HCT116 (cell line): ENCODE measurements around the gene NPFFR1. TPM values are rescaled to one million over a fixed set of nuclear protein-coding genes. Genes with fewer than 3 reads are reported as not detected.

ENCODE experiments used
- ATAC-seq: fragments of 200-7000 bp; cut with Tn5 transposase; 2 replicates; pipeline ENCODE4 v1.9.1; 2020; ENCODE audit warnings: mild to moderate bottlenecking, moderate library complexity
- BruUV-seq: library from RNA; stranded (reverse); fragments of 400-500 nt; replicated peaks from 2 replicates; lab custom pipeline; 2021; lab: Mats Ljungman, UMichigan
- CTCF ChIA-PET: fragments of 300-600 bp; sonication (Branson Sonifier 250); formaldehyde crosslinking; loops from one replicate; lab custom pipeline; 2021; ENCODE audit warnings: antibody characterized with exemption; lab: Charles Lee
- POLR2A ChIA-PET: fragments of 300-600, 350-600 bp; sonication (Branson Sonifier 250); formaldehyde crosslinking; loops from one replicate; lab custom pipeline; 2021; ENCODE audit warnings: antibody characterized with exemption; lab: Charles Lee
- RAD21 ChIA-PET, 2 experiments: fragments of 300-600 bp; sonication (Branson Sonifier 250); formaldehyde crosslinking; loops; one replicate each; lab custom pipeline; 2023; ENCODE audit warnings: low total read pairs in 2 of 2; ENCODE audit not compliant: uncharacterized antibody in 2 of 2, unreplicated experiment in 2 of 2, low non-redundant PET in 1 of 2; lab: Charles Lee
- DNase-seq: peaks from one replicate; pipeline ENCODE4 v3.0.0-alpha.2; 2010; ENCODE audit warnings: low read depth, low spot score
- H2AFZ ChIP-seq: fragments of 200-600 bp; shearing (Covaris generic), sonication (generic); 2 replicates; pipeline ENCODE4 v1.6.1; 2017; ENCODE audit warnings: low read depth, mixed run types, mixed read lengths, antibody characterized with exemption, low read length; ENCODE audit not compliant: poor library complexity, severe bottlenecking
- H3K27ac ChIP-seq: 2 replicates; pipeline ENCODE4 v1.5.1; 2012; ENCODE audit warnings: low read depth, low read length
- H3K27me3 ChIP-seq: fragments of 200-600 bp; sonication (generic); 2 replicates; pipeline ENCODE4 v1.6.1; 2016; ENCODE audit warnings: mixed run types, low read length, mixed read lengths; ENCODE audit not compliant: insufficient read depth
- H3K36me3 ChIP-seq, 2 experiments: fragments of 200-500 bp in 1 of 2; fragments of 200-600 bp in 1 of 2; sonication (Bioruptor generic) in 1 of 2; sonication (generic) in 1 of 2; 2 replicates each; pipeline versions ENCODE4 v1.5.1 to v1.6.1; 2014 to 2016; ENCODE audit warnings: low read length in 2 of 2, inconsistent platforms in 1 of 2, mixed read lengths in 1 of 2, mixed run types in 1 of 2; ENCODE audit not compliant: insufficient read depth in 2 of 2, control insufficient read depth in 1 of 2
- H3K4me1 ChIP-seq, 2 experiments: fragments of 200-600 bp in 1 of 2; sonication (generic) in 1 of 2; 2 replicates each; pipeline versions ENCODE4 v1.5.1 to v1.6.1; 2012 to 2017; ENCODE audit warnings: low read length in 2 of 2, inconsistent platforms in 1 of 2, mild to moderate bottlenecking in 1 of 2, mixed read lengths in 1 of 2, mixed run types in 1 of 2, moderate library complexity in 1 of 2; ENCODE audit not compliant: insufficient read depth in 2 of 2, control insufficient read depth in 1 of 2
- H3K4me2 ChIP-seq: fragments of 200-600 bp; sonication (generic); 2 replicates; pipeline ENCODE4 v1.6.1; 2017; ENCODE audit warnings: mixed run types, low read length, mixed read lengths
- H3K4me3 ChIP-seq, 2 experiments: fragments of 200-600 bp in 1 of 2; sonication (generic) in 1 of 2; replicated peaks in 1 of 2; 2 replicates each; pipeline ENCODE4 v1.5.1; 2011 to 2016; ENCODE audit warnings: low read length in 2 of 2, control low read depth in 1 of 2, low read depth in 1 of 2, mild to moderate bottlenecking in 1 of 2, mixed read lengths in 1 of 2, mixed run types in 1 of 2
- H3K79me2 ChIP-seq: fragments of 200-600 bp; sonication (generic); 2 replicates; pipeline ENCODE4 v1.6.1; 2017; ENCODE audit warnings: mild to moderate bottlenecking, mixed run types, low read length, moderate library complexity, mixed read lengths; ENCODE audit not compliant: insufficient read depth
- H3K9ac ChIP-seq: fragments of 200-600 bp; sonication (generic); 2 replicates; pipeline ENCODE4 v1.6.1; 2016; ENCODE audit warnings: low read length, mixed read lengths
- H3K9me2 ChIP-seq: fragments of 200-600 bp; sonication (generic), shearing (Covaris generic); 2 replicates; pipeline ENCODE4 v1.6.1; 2017; ENCODE audit warnings: mixed run types, mild to moderate bottlenecking, moderate library complexity; ENCODE audit not compliant: insufficient read depth
- H3K9me3 ChIP-seq, 2 experiments: fragments of 200-500 bp in 1 of 2; fragments of 200-600 bp in 1 of 2; sonication (Bioruptor generic) in 1 of 2; sonication (generic) in 1 of 2; 2 replicates each; pipeline ENCODE4 v1.6.1; 2014 to 2017; ENCODE audit warnings: low read length in 2 of 2, mixed read lengths in 2 of 2, inconsistent platforms in 1 of 2, low read depth in 1 of 2, mild to moderate bottlenecking in 1 of 2, mixed run types in 1 of 2, moderate library complexity in 1 of 2; ENCODE audit not compliant: control insufficient read depth in 1 of 2, insufficient read depth in 1 of 2
- H4K20me1 ChIP-seq: fragments of 200-600 bp; sonication (generic), shearing (Covaris generic); 2 replicates; pipeline ENCODE4 v1.6.1; 2017; ENCODE audit warnings: mixed run types, mild to moderate bottlenecking, moderate library complexity; ENCODE audit not compliant: insufficient read depth
- ATF3 ChIP-seq: IDR thresholded peaks from 2 replicates; pipeline ENCODE4 v1.6.1; 2012
- CBX3 ChIP-seq: IDR thresholded peaks from 2 replicates; pipeline ENCODE4 v1.6.1; 2012; ENCODE audit warnings: low read depth
- CEBPB ChIP-seq: IDR thresholded peaks from 2 replicates; pipeline ENCODE4 v1.6.1; 2012; ENCODE audit warnings: low read depth
- EGR1 ChIP-seq: IDR thresholded peaks from 2 replicates; pipeline ENCODE4 v1.6.1; 2012; ENCODE audit warnings: low read depth
- ELF1 ChIP-seq: IDR thresholded peaks from 2 replicates; pipeline ENCODE4 v1.6.1; 2012; ENCODE audit warnings: low read depth, borderline replicate concordance
- EZH2 ChIP-seq: fragments of 200-600 bp; sonication (generic); IDR thresholded peaks from 2 replicates; pipeline ENCODE4 v1.6.1; 2017; ENCODE audit warnings: antibody characterized with exemption, mixed run types
- EZH2phosphoT487 ChIP-seq: fragments of 200-600 bp; IDR thresholded peaks from 2 replicates; pipeline ENCODE4 v1.6.1; 2018; ENCODE audit warnings: antibody characterized with exemption, borderline replicate concordance
- MAX ChIP-seq: IDR thresholded peaks from 2 replicates; pipeline ENCODE4 v1.6.1; 2012
- POLR2A ChIP-seq: IDR thresholded peaks from 2 replicates; pipeline ENCODE4 v1.7.0; 2011; ENCODE audit warnings: borderline replicate concordance; ENCODE audit not compliant: insufficient read depth, insufficient read length; ENCODE audit errors: extremely low read depth
- POLR2AphosphoS5 ChIP-seq: IDR thresholded peaks from 2 replicates; pipeline ENCODE4 v1.6.1; 2011; ENCODE audit warnings: mild to moderate bottlenecking, low read depth, low read length, moderate library complexity
- SIN3A ChIP-seq: IDR thresholded peaks from 2 replicates; pipeline ENCODE4 v1.6.1; 2012; ENCODE audit warnings: low read depth
- SP1 ChIP-seq: IDR thresholded peaks from 2 replicates; pipeline ENCODE4 v1.6.1; 2012; ENCODE audit warnings: low read depth
- TCF7L2 ChIP-seq: IDR thresholded peaks from 2 replicates; pipeline ENCODE4 v1.7.0; 2011; ENCODE audit warnings: borderline replicate concordance, inconsistent platforms; ENCODE audit not compliant: insufficient read depth, insufficient read length; ENCODE audit errors: extremely low read depth
- ZBTB33 ChIP-seq: IDR thresholded peaks from 2 replicates; pipeline ENCODE4 v1.6.1; 2011; ENCODE audit warnings: mild to moderate bottlenecking, low read length, moderate library complexity; ENCODE audit not compliant: insufficient replicate concordance; ENCODE audit errors: extremely low read depth
- ZNF274 ChIP-seq: fragments of 200-500 bp; sonication (Bioruptor generic); IDR thresholded peaks from 2 replicates; pipeline ENCODE4 v1.6.1; 2014; ENCODE audit warnings: mild to moderate bottlenecking, low read depth, low read length, inconsistent platforms
- intact Hi-C: fragments of 100-400 bp; cut with micrococcal nuclease; formaldehyde crosslinking; loops from 2 replicates; pipeline ENCODE4 v1.10.0; 2022
- total RNA-seq: library from RNA; stranded (reverse); gene quantifications from one replicate; pipeline ENCODE4 v1.2.1, GENCODE V29; 2021; ENCODE audit not compliant: unreplicated experiment

The NPFFR1 gene
- total RNA-seq, 1 experiment from 2014 or later = 0.02 TPM

- intact Hi-C loops = loop anchor here (5.0 kb wide), 1 partner anchor 314 kb away; no protein-coding TSS in a partner anchor
- no peaks in the 10 kb centered on the region for H3K9me2 ChIP-seq
- ChIA-PET RAD21 (interaction anchor here in 1 of 2 experiments (2.8 kb wide), 1 partner anchor 140 kb away, joined by 30 read pairs; no protein-coding TSS in a partner anchor), POLR2A (interaction anchor here (0.6 to 3.3 kb wide), 3 partner anchors 9 to 164 kb away, joined by 3 to 19 read pairs (median 3); partner anchors contain the start of gene PPA1), CTCF (interaction anchor here (0.6 to 5.7 kb wide), 5 partner anchors 41 to 240 kb away, joined by 3 to 174 read pairs (median 18); partner anchors contain the start of gene TYSND1)
- H3K9me3 ChIP-seq = no peaks in the 10 kb centered on the region
- no peak for ATAC-seq
- no peak overlapping the region for H2AFZ ChIP-seq
- H3K4me1 ChIP-seq = peaks cover 24 to 43% of the 10 kb centered on the region in 2 experiments
- H4K20me1 ChIP-seq = peaks cover 5% of the 10 kb centered on the region; the same call in 1 of the 2 replicates
- peak overlapping the region; percentile 67; the same call in 1 of the 2 replicates for H3K27ac ChIP-seq
- BruUV-seq = no TSS peak
- no peak overlapping the region for H3K4me3 ChIP-seq
- H3K4me2 ChIP-seq = 0 out of 2 replicates have a peak overlapping the region, but pooled peaks have one; percentile 70
- TF ChIP-seq EZH2phosphoT487 (no peak), SP1 (no peak), ATF3 (no peak), ZNF274 (no peak), POLR2AphosphoS5 (no peak), MAX (no peak), SIN3A (no peak), ELF1 (no peak), CEBPB (no peak), CBX3 (no peak), ZBTB33 (no peak), EZH2 (no peak), TCF7L2 (no peak), POLR2A (no peak), EGR1 (no peak)
- TF ChIP-seq, all 23 proteins: peak for 0
- Histone ChIP-seq H3K79me2 (peaks cover 84% of the 10 kb centered on the region), H3K9ac (no peak overlapping the region), H3K27me3 (no peaks in the 10 kb centered on the region), H3K36me3 (peaks cover 3 to 17% of the 10 kb centered on the region in 2 experiments; a peak in 2 of 4 replicates)
- no peak for DNase-seq
These were observed 60.1 kb downstream of the NPFFR1 start for GRCh38 chr10:70223728-70224127.
